C4-2B (cell line): ENCODE measurements around the gene MINDY4.

Experiments used
- H3K27ac ChIP-seq: fragments of 450-650 bp; 2 replicates; pipeline ENCODE4 v1.5.1; 2017
- ZFX ChIP-seq: fragments of 450-650 bp; IDR thresholded peaks from 2 replicates; pipeline ENCODE4 v1.6.1; 2017
- TF ChIP-seq, protein P1 (sequence below): fragments of 450-650 bp; conservative IDR thresholded peaks from 2 replicates; pipeline ENCODE4 v1.5.1; 2017; ENCODE audit warnings: mild to moderate bottlenecking

The MINDY4 gene

DNA sequence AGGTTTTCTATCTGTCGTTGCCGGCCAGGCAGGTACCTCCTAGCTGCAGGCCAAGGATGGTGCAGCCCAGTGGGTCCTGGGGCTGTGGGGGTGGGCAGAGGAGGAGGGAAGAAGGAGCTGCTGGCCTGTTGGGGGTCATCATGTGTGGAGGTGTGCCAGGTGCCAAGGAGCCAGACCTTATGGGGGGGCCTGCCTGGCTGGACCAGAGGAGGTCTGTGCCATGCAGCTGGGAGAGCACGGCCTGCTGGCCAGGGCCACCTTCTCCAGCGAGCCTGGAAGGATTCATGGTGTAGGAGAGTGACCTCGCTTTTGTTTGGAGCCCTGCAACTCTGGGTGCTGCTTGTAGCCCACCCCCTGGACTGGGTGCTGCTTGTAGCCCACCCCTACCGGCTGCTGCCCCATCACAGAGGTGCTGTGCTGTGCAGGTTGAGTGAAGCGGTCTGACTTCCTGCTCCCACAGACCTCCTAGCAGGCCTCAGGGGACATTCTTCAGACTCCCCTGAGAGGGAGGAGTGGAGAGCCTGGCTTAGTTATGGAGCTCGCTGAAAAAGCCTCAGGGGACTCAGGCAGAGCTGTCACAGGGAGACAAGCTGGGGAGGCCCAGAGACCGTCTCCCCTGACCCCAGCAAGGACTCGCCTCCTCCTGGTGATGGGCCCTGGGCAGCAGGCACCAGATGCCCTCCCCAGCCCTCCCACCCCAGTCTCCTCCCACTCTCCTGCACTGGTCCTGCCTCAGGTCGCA, 72.7 kb downstream of the MINDY4 start:
- TF ChIP-seq, protein P1, sequence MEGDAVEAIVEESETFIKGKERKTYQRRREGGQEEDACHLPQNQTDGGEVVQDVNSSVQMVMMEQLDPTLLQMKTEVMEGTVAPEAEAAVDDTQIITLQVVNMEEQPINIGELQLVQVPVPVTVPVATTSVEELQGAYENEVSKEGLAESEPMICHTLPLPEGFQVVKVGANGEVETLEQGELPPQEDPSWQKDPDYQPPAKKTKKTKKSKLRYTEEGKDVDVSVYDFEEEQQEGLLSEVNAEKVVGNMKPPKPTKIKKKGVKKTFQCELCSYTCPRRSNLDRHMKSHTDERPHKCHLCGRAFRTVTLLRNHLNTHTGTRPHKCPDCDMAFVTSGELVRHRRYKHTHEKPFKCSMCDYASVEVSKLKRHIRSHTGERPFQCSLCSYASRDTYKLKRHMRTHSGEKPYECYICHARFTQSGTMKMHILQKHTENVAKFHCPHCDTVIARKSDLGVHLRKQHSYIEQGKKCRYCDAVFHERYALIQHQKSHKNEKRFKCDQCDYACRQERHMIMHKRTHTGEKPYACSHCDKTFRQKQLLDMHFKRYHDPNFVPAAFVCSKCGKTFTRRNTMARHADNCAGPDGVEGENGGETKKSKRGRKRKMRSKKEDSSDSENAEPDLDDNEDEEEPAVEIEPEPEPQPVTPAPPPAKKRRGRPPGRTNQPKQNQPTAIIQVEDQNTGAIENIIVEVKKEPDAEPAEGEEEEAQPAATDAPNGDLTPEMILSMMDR: no peak
- TF ChIP-seq ZFX: no peak
- H3K27ac ChIP-seq: no peak overlapping the region

DNA sequence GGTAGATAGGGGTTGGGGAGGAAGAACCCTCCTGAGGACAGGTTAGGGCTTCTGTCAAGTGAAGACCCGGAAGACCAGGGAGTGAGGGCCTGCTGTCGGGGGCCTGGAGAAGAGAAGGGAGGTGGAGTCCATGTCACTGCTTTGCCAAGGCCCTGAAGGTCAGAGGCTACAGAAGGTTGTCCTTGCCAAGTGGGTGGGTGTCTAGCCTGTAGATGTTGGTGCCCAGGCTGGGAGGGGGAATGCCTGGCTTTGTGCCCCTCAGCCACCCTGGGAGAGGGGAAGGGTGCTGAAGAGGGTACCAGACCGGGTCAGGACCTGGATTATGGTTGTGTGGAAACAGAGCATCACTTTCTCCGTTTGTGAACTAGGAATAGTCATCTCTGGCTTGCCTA, 73.3 kb downstream of the MINDY4 start:
- TF ChIP-seq ZFX: no peak
- TF ChIP-seq, protein P1: no peak
- no peak overlapping the region for H3K27ac ChIP-seq

DNA sequence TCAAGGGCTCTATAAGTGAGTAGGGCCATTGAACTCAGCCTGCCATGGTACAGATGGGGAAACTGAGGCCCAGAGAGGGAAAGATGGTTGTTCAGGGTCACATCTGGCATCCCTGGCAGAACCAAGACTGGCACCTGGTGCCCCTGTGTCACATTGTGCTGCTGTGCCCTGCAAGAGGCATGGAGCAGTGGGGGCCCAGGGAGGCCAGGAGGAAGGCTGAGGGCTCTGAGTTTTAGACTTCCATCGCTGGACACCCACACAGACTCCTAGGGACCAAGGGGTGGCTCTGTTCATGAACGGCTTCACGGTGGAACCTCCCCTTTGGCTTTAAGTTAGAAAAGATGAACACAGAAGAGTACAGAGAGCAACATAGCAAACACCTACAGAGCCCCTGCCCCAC, 73.7 kb downstream of the MINDY4 start:
- no peak overlapping the region for H3K27ac ChIP-seq
- no peak for TF ChIP-seq ZFX
- TF ChIP-seq, protein P1: no peak

DNA sequence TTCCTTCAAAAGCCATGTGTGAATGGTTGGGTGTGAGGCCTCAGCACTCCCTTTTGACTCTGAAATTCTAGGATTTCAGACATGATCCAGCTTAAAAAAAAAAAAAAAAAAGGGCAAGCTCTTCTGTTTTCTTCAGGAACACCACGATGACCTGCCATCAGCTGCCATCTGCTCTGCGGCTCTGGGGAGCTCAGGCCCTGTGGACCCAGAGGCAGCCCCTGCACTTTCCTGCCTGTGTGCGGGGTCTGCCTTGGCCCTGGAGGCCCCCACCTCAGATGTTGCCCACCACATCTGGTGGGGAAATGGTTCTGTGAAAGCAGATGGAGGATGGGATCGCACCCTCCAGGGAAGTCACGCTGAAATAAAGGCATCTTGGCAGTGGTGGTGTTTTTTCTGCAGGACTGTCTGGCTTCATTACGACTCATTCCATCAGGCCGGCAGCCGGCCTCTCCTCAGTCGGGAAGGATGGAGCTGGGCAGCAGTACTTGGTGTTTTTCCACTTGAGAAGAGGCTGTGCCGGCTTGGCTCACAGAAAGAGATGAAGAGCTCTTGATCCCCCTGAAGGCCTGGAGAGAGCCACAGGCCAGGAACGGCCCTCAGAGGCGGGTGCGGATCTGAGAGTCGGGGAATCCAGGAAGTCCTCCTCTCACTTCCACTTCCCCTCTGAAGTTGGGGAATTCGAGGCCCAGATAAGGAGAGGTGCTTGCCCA, 74.4 kb downstream of the MINDY4 start:
- H3K27ac ChIP-seq: no peak overlapping the region
- TF ChIP-seq ZFX: no peak
- TF ChIP-seq, protein P1: no peak

DNA sequence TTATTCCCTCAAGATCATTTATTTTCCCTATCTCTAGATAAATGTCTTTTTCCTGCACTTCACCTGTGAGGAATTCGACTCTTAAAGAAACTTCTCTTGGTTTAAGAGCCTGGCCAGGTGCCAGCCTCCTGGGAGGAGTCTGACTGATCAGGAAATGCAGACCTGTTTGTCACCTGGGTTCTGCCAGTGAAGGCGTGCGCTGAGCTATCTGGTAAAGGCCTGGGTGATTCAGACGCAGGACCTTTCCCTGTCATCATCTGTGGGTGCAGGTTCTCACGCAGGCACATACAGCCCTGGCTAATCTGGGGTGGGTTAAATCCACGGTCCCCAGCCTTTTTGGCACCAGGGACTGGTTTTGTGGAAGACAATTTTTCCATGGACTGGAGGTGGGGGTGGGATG, 75.2 kb downstream of the MINDY4 start:
- TF ChIP-seq, protein P1: no peak
- TF ChIP-seq ZFX: no peak
- 0 out of 2 replicates have a peak overlapping the region, but pooled peaks have one; percentile 0 for H3K27ac ChIP-seq

DNA sequence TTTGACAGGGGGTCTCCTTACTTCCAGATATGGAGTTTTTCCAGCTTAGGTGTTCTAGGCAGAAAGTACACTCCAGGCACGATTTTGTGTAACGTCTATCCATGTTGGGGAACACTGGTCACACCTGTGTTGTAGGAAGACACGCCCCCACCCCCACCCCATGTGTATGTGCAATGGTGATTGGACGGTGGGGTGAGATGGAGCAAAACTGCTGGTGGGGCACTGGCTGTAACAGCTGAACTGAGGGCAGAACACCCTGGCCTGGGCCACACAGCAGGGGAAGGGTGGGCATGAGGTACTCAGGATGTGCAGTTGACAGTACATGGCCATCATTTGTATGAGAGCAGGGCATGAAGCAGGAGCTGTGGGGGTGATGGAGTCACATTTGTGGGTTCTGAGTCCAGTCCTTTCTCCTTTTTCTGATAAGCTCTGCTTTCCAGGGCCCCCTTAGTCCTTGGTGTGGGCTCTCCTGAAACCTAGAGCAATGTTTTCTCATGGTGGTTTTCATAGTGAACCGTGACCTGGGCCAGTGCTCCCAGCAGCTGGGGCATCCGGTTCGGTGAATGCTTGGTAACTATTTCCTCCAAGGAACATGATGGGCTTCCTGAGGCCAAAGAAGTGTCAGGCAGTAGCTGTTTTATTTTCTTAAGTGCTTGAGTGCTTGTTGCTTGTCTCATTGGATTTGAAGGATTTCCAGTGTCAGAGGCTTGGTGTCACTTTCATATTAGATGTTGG, 77.1 kb downstream of the MINDY4 start:
- no peak overlapping the region for H3K27ac ChIP-seq
- TF ChIP-seq ZFX: no peak
- TF ChIP-seq, protein P1: no peak

DNA sequence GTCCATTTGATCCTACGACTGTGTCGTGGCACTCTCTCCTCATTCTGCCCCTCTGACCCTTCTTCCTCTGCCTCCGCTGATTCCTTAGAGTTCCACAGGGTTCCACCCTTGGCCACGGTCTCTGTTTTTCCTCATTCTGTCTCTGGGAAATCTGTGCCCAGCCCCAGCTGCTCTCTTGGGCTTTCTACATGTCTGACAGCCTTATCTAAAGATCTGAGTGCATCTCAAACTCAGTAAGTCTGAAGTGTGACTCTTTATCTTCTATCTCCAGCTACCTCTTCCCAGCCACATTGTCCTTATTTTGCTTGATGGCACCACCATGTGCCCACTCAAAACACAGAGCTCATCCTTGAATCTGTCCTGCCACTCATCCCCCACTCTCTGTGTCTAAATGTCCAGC, 78.3 kb downstream of the MINDY4 start:
- H3K27ac ChIP-seq: no peak overlapping the region
- TF ChIP-seq ZFX: no peak
- TF ChIP-seq, protein P1: no peak
